OCI-LY3 (cell line): ENCODE data around the gene TIMM13.

Source experiments
- EZH2phosphoT487 ChIP-seq: fragments of 200-600 bp; shearing (Covaris generic); IDR thresholded peaks from 2 replicates; pipeline ENCODE4 v1.6.1; 2018; ENCODE audit warnings: antibody characterized with exemption, mixed run types, low read depth
- TF ChIP-seq, protein P1 (sequence below): fragments of 200-600, 300-600 bp; sonication (generic); IDR thresholded peaks from 2 replicates; pipeline ENCODE4 v1.5.1; 2014; ENCODE audit warnings: antibody characterized with exemption, low read length, low read depth

DNA sequence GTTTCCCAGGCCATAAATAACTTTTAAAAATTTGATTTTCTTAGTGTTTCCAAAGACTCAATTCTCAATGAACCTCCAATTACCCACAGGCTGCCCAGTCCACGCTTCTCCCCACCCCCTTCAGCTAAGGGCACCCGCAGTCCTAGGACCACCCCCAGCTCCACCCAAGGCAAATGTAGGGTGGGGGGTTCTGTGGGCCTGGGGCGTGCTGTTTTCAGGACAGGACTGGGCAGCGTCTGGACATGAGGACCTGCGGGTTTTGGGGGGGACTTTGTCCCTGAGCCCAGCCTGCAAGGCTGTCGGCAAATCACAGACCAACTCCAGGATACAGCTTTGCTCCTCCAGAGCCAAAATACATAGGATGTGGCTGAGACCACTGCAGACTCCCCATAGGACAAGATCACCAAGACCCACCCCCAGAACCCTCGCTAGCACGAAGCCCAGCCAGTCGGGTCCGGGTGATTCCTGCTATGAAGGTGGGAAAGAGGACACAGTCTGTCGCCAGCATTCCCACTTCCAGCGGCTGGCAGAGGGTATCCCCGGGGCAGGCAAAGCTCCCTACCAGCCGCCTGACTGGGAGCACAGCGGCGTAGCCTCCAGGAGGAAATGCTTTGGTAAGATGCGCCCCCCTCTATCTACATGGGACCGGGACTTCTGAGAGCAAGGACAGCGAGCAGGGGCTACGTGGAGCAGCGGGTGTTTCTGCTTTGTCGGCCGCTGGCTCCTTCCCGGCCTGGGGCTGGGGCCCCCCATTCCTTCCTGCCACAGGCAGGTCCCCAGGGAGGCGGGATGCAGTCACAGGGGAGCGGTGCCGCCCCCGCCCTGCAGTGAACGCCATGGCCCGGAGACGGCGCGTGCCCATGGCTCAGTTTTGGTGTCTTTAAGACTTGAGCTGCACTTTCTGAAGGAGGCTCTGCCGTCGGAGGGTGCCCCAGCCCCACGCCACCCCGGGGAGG, 1.6 kb upstream of the TIMM13 start:
- TF ChIP-seq, protein P1, sequence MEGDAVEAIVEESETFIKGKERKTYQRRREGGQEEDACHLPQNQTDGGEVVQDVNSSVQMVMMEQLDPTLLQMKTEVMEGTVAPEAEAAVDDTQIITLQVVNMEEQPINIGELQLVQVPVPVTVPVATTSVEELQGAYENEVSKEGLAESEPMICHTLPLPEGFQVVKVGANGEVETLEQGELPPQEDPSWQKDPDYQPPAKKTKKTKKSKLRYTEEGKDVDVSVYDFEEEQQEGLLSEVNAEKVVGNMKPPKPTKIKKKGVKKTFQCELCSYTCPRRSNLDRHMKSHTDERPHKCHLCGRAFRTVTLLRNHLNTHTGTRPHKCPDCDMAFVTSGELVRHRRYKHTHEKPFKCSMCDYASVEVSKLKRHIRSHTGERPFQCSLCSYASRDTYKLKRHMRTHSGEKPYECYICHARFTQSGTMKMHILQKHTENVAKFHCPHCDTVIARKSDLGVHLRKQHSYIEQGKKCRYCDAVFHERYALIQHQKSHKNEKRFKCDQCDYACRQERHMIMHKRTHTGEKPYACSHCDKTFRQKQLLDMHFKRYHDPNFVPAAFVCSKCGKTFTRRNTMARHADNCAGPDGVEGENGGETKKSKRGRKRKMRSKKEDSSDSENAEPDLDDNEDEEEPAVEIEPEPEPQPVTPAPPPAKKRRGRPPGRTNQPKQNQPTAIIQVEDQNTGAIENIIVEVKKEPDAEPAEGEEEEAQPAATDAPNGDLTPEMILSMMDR, result no peak
- TF ChIP-seq EZH2phosphoT487, result no peak
